GM18507 (cell line): Measurements from ENCODE around the gene OR6C65.

Experiments used
- DNase-seq: peaks from one replicate; pipeline ENCODE4 v3.0.0; 2011; ENCODE audit warnings: low read depth; ENCODE audit not compliant: insufficient read length; ENCODE audit errors: extremely low spot score
- FAIRE-seq: peaks from 2 replicates; lab custom pipeline; 2011; peaks lifted over from hg19 to GRCh38; lab: Jason Lieb, UNC

The OR6C65 gene

DNA sequence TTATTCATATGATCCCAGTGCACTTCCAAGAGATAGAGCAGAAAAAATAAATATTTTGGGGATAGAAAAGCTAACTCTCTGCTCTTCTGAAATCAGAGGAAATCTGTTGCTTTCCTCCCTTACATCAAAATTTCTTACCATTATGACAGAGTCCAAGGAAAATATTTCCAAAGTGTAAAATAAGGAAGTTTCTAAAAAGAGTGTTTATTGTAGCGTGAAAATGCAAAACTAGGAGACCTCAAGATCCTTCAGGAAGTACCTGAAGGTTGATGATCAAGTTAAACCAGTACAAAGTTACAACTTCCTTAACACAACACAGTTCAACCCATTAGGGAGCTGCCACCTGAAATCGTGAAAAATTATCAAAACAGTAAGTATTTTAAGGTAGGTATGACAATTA, 43.4 kb downstream of the OR6C65 start, which contains the start of gene OR6C2:
Gene OR6C2, plus strand, starts transcription at position 301 of the 400 bp plus-strand sequence. CDS start 8,138 bp downstream, outside the sequence.
- no peak for FAIRE-seq

DNA sequence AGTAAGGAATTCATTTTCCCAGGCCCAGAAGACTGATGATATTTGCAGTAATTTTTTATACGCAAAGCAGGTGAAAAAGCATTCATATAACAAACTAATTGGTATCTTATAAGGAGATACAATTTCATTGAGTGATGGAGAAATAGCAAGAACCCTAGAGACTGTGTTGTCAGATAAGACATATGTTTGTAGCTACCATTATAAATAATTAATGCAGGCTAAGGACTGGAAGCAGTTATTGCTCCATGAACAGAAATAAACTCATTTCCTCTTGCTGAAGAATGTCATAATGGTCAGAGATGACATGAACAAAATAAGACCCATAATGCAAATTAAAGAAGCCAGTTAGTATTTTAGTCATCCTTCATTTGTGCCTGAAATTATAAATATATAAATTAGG, 45.0 kb downstream of the OR6C65 start:
- FAIRE-seq (no peak), DNase-seq (no peak)

More for the DNA sequence above, 43.4 kb downstream of the OR6C65 start, which contains the start of gene OR6C2:
- no peak for DNase-seq

DNA sequence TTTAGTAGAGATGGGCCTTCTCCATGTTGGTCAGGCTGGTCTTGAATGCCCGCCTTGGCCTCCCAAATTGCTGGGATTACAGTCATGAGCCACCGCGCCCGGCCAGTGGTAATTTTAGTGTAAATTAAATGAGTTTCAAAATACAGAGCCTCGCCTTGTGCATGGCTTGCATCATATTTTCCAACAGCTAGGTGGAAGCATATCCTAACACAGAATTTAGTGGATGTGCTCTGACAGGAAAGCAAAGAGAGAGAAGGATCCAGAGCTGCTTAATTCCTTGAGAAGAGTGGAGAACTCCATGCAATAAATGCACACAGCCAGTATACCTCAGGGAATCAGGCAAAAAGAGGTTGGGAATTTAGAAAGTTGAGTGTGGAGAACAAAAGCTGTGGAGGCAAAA, 46.0 kb downstream of the OR6C65 start:
- DNase-seq (no peak), FAIRE-seq (no peak)

DNA sequence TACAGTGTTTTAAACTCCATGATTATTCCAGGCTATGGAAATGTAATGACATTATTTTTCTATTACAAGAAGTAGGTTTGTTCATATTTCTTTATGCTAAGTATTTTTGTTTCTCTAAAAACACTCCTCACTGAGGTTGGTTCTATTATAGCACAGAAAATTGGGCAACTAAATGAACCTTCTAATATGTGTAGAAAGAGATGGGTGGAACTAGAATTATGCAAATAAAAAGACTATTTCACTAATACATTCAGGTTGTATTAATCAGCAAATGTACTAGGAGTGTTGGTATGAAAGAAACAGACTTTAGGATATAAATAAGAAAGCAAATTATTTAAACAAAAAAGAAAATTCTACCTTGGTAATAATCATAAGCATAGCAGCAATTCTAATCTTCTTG, 48.5 kb downstream of the OR6C65 start:
- FAIRE-seq (no peak), DNase-seq (no peak)
